ENCODE data around the gene NOTCH4. TPM values are rescaled to one million over a fixed set of nuclear protein-coding genes. Genes with fewer than 3 reads are reported as not detected.

Gene NOTCH4
- total RNA-seq, 1 experiment from 2014 or later = 2.3 TPM

- Mint-ChIP-seq H3K36me3 (ENCODE audit: insufficient read depth in 1 of 3, low read depth in 3 of 3) (peaks cover 23 to 34% (median 33%) of the 10 kb centered on the region in 3 experiments; a peak in 6 of 7 replicates), H3K27ac (peak overlapping the region in 2 of 3 experiments; percentile 80 to 96; a peak in 3 of 7 replicates), H3K27me3 (ENCODE audit: low read depth) (no peaks in the 10 kb centered on the region; the same call in 1 of the 2 replicates), H3K9me3 (no peaks in the 10 kb centered on the region; a peak in 1 of 5 replicates), H3K4me1 (peaks cover 38 to 47% of the 10 kb centered on the region in 2 experiments), H3K4me3 (peak overlapping the region; percentile 83 to 86)
- H2AFZ ChIP-seq (ENCODE audit: low read length) = no peak overlapping the region
- no peak overlapping the region for H4K91ac ChIP-seq (ENCODE audit: insufficient read length, low read depth, low read length)
- H2BK120ac ChIP-seq (ENCODE audit: low read depth, low read length, poor library complexity, severe bottlenecking) = no peak overlapping the region
- no peak for DNase-seq
- H3K4me1 ChIP-seq (ENCODE audit: insufficient read depth, low read length) = peaks cover 7% of the 10 kb centered on the region
- no peak overlapping the region for H4K5ac ChIP-seq (ENCODE audit: insufficient read length, low read depth, low read length)
- no peak overlapping the region for H2BK5ac ChIP-seq (ENCODE audit: insufficient read length, low read length)
- no peak overlapping the region for H3K4ac ChIP-seq (ENCODE audit: low read depth, low read length)
- peaks cover 22% of the 10 kb centered on the region for H3K23me2 ChIP-seq (ENCODE audit: insufficient read length, low read depth, low read length, poor library complexity, severe bottlenecking)
- no peak overlapping the region for H4K8ac ChIP-seq (replicated peaks; ENCODE audit: insufficient read length, low read depth, low read length)
- no peaks in the 10 kb centered on the region for H3K27me3 ChIP-seq (ENCODE audit: insufficient read depth, low read length)
- no peak overlapping the region for H2BK12ac ChIP-seq (ENCODE audit: insufficient read length, low read depth, low read length)
- no peak overlapping the region for H3T11ph ChIP-seq (ENCODE audit: low read length)
- no peak for TF ChIP-seq CTCF (conservative IDR thresholded peaks at IDR 0.05)
- peak overlapping the region; percentile 83 for H3K4me2 ChIP-seq (ENCODE audit: insufficient read depth, insufficient read length, low read length)
- no peaks in the 10 kb centered on the region for H4K20me1 ChIP-seq (ENCODE audit: control insufficient read depth, insufficient read depth, insufficient read length)
- no peak overlapping the region for H2BK20ac ChIP-seq (ENCODE audit: low read depth, low read length, poor library complexity, severe bottlenecking)
- H3K79me2 ChIP-seq (ENCODE audit: insufficient read depth, low read length) = peaks cover 18% of the 10 kb centered on the region; the same call in 1 of the 2 replicates
- H3K14ac ChIP-seq (ENCODE audit: insufficient read depth, low read length) = no peak overlapping the region
- no peak overlapping the region for H3K56ac ChIP-seq (ENCODE audit: insufficient read length, low read depth, low read length)
- H2BK15ac ChIP-seq (ENCODE audit: low read depth, low read length) = no peak overlapping the region
- H3K9ac ChIP-seq (ENCODE audit: extremely low read depth, insufficient read length, low read length) = peak overlapping the region; percentile 72
- WGBS (ENCODE audit: extremely low coverage, insufficient read length, low lambda C conversion rate) = no CpG with 5 or more reads among the region's 2 CpGs
- no peak overlapping the region for H3K18ac ChIP-seq (ENCODE audit: insufficient read length, low read depth, low read length)
- no peaks in the 10 kb centered on the region for H3K79me1 ChIP-seq (ENCODE audit: insufficient read depth, low read depth, low read length, poor library complexity, severe bottlenecking)
- H2AK5ac ChIP-seq (ENCODE audit: insufficient read length, low read length) = no peak overlapping the region
- H3K27ac ChIP-seq (ENCODE audit: insufficient read length, low read depth, low read length) = no peak overlapping the region
- H3K9me3 ChIP-seq (ENCODE audit: control insufficient read depth, low read depth, low read length) = no peaks in the 10 kb centered on the region
- H3K23ac ChIP-seq (ENCODE audit: insufficient read length, low read depth, low read length) = no peak overlapping the region
Measured at GRCh38 chr6:32175322-32175710, 48.6 kb downstream of the NOTCH4 start.

Data from H9 (cell line).